ENCODE data around the gene CFAP73. TPM values are rescaled to one million over a fixed set of nuclear protein-coding genes. Genes with fewer than 3 reads are reported as not detected.

Gene CFAP73
- total RNA-seq, 1 experiment from 2014 or later: 0.94 TPM

DNA sequence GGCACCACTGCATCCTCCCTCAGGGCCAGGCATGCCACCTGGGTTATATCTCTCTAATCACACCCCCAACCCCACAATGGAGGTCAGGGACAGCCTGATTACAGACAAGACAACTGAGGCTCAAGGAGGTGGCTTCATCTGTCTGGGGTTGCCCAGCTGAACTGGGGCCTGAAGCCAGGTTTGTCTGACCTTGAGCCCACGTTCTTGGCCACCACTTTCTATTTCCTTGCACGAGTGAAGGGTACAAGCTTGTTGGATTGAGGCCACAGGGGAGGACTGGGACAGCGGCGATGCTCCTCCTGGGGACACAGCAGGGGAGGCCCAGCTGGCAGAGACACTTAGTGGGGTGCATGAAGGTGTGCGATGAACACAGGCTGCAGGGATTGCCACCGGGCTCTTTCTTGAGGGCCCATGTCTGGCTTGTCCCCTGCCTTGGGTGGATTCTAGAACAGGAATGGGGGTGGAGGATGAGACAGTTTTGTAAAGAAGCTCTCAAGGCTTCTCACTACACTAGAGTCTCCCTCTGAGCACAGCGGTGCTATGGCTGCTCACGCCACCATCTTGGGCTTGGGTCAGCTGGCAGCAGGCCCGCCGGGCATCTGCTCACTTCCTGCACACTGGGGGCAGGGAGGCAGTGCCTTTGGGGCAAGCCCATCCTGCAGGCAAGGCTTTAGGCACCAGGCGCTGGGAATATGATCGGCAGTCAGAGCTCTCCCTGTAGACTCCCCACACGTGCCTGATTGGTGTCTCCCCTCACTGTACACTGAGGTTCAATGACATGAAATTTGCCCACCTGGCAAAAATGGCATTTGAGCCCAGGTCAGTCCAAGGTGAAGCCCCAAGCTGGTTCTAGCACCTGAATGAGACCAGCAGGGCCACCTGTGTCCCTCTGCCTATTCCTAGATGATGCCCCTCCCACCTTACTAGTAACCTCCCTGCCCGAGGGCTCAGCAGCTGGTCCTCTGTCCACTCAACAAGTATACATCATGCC, 52.0 kb downstream of the CFAP73 start:
- Mint-ChIP-seq H3K27me3 (ENCODE audit: low read depth) (no peaks in the 10 kb centered on the region), H3K4me1 (peaks cover 4% of the 10 kb centered on the region; the same call in 1 of the 2 replicates), H3K36me3 (peaks cover 4% of the 10 kb centered on the region), H3K9me3 (peaks cover 4% of the 10 kb centered on the region), H3K27ac (no peak overlapping the region; the same call in 1 of the 2 replicates), H3K4me3 (no peak overlapping the region)
- ATAC-seq: no peak
- CTCF ChIA-PET: no interaction called here
- no peak for DNase-seq (ENCODE audit: low spot score)
- POLR2A ChIA-PET: no interaction called here
- no peak for TF ChIP-seq TEAD4 (CRISPR knock-in tag; IDR thresholded peaks at IDR 0.05)
- TF ChIP-seq TCF7 (CRISPR knock-in tag; IDR thresholded peaks at IDR 0.05; ENCODE audit: low read depth): no peak
- no peak for TF ChIP-seq E2F4 (CRISPR knock-in tag; IDR thresholded peaks at IDR 0.05; ENCODE audit: borderline replicate concordance, low read depth)
- no peak for TF ChIP-seq ZSCAN18 (CRISPR knock-in tag; IDR thresholded peaks at IDR 0.05)
- no peak for TF ChIP-seq TEAD1 (CRISPR knock-in tag; IDR thresholded peaks at IDR 0.05)
- TF ChIP-seq ZNF532 (CRISPR knock-in tag; IDR thresholded peaks at IDR 0.05; ENCODE audit: borderline replicate concordance): no peak
- TF ChIP-seq CREB1 (CRISPR knock-in tag; IDR thresholded peaks at IDR 0.05): no peak
- TF ChIP-seq, protein P1, sequence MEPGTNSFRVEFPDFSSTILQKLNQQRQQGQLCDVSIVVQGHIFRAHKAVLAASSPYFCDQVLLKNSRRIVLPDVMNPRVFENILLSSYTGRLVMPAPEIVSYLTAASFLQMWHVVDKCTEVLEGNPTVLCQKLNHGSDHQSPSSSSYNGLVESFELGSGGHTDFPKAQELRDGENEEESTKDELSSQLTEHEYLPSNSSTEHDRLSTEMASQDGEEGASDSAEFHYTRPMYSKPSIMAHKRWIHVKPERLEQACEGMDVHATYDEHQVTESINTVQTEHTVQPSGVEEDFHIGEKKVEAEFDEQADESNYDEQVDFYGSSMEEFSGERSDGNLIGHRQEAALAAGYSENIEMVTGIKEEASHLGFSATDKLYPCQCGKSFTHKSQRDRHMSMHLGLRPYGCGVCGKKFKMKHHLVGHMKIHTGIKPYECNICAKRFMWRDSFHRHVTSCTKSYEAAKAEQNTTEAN (CRISPR knock-in tag; IDR thresholded peaks at IDR 0.05): no peak
- no peak for TF ChIP-seq SMAD3 (CRISPR knock-in tag; IDR thresholded peaks at IDR 0.05; ENCODE audit: borderline replicate concordance)
- no peak for TF ChIP-seq CDX4 (CRISPR knock-in tag; IDR thresholded peaks at IDR 0.05; ENCODE audit: borderline replicate concordance)
- TF ChIP-seq, protein P2, sequence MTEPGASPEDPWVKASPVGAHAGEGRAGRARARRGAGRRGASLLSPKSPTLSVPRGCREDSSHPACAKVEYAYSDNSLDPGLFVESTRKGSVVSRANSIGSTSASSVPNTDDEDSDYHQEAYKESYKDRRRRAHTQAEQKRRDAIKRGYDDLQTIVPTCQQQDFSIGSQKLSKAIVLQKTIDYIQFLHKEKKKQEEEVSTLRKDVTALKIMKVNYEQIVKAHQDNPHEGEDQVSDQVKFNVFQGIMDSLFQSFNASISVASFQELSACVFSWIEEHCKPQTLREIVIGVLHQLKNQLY (CRISPR knock-in tag; IDR thresholded peaks at IDR 0.05): no peak
- TF ChIP-seq FOXP1 (CRISPR knock-in tag; IDR thresholded peaks at IDR 0.05; ENCODE audit: borderline replicate concordance): no peak
- no peak for TF ChIP-seq CBFB (CRISPR knock-in tag; IDR thresholded peaks at IDR 0.05; ENCODE audit: low read depth)
- TF ChIP-seq, protein P3, sequence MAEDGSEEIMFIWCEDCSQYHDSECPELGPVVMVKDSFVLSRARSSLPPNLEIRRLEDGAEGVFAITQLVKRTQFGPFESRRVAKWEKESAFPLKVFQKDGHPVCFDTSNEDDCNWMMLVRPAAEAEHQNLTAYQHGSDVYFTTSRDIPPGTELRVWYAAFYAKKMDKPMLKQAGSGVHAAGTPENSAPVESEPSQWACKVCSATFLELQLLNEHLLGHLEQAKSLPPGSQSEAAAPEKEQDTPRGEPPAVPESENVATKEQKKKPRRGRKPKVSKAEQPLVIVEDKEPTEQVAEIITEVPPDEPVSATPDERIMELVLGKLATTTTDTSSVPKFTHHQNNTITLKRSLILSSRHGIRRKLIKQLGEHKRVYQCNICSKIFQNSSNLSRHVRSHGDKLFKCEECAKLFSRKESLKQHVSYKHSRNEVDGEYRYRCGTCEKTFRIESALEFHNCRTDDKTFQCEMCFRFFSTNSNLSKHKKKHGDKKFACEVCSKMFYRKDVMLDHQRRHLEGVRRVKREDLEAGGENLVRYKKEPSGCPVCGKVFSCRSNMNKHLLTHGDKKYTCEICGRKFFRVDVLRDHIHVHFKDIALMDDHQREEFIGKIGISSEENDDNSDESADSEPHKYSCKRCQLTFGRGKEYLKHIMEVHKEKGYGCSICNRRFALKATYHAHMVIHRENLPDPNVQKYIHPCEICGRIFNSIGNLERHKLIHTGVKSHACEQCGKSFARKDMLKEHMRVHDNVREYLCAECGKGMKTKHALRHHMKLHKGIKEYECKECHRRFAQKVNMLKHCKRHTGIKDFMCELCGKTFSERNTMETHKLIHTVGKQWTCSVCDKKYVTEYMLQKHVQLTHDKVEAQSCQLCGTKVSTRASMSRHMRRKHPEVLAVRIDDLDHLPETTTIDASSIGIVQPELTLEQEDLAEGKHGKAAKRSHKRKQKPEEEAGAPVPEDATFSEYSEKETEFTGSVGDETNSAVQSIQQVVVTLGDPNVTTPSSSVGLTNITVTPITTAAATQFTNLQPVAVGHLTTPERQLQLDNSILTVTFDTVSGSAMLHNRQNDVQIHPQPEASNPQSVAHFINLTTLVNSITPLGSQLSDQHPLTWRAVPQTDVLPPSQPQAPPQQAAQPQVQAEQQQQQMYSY (CRISPR knock-in tag; IDR thresholded peaks at IDR 0.05): no peak
- TF ChIP-seq, protein P4, sequence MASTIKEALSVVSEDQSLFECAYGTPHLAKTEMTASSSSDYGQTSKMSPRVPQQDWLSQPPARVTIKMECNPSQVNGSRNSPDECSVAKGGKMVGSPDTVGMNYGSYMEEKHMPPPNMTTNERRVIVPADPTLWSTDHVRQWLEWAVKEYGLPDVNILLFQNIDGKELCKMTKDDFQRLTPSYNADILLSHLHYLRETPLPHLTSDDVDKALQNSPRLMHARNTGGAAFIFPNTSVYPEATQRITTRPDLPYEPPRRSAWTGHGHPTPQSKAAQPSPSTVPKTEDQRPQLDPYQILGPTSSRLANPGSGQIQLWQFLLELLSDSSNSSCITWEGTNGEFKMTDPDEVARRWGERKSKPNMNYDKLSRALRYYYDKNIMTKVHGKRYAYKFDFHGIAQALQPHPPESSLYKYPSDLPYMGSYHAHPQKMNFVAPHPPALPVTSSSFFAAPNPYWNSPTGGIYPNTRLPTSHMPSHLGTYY (CRISPR knock-in tag; IDR thresholded peaks at IDR 0.05): no peak
- no peak for TF ChIP-seq USF2 (CRISPR knock-in tag; IDR thresholded peaks at IDR 0.05)
- TF ChIP-seq OVOL2 (CRISPR knock-in tag; IDR thresholded peaks at IDR 0.05; ENCODE audit: borderline replicate concordance): no peak
- TF ChIP-seq ESRRA (CRISPR knock-in tag; IDR thresholded peaks at IDR 0.05; ENCODE audit: borderline replicate concordance): no peak
- no peak for TF ChIP-seq ZNF423 (CRISPR knock-in tag; IDR thresholded peaks at IDR 0.05)
